ENCODE measurements around the gene EGFL7. TPM values are rescaled to one million over a fixed set of nuclear protein-coding genes. Genes with fewer than 3 reads are reported as not detected.

The EGFL7 gene
- total and polyA plus RNA-seq, 7 donors = 6.0 to 75.6 (median 43.4) TPM

DNA sequence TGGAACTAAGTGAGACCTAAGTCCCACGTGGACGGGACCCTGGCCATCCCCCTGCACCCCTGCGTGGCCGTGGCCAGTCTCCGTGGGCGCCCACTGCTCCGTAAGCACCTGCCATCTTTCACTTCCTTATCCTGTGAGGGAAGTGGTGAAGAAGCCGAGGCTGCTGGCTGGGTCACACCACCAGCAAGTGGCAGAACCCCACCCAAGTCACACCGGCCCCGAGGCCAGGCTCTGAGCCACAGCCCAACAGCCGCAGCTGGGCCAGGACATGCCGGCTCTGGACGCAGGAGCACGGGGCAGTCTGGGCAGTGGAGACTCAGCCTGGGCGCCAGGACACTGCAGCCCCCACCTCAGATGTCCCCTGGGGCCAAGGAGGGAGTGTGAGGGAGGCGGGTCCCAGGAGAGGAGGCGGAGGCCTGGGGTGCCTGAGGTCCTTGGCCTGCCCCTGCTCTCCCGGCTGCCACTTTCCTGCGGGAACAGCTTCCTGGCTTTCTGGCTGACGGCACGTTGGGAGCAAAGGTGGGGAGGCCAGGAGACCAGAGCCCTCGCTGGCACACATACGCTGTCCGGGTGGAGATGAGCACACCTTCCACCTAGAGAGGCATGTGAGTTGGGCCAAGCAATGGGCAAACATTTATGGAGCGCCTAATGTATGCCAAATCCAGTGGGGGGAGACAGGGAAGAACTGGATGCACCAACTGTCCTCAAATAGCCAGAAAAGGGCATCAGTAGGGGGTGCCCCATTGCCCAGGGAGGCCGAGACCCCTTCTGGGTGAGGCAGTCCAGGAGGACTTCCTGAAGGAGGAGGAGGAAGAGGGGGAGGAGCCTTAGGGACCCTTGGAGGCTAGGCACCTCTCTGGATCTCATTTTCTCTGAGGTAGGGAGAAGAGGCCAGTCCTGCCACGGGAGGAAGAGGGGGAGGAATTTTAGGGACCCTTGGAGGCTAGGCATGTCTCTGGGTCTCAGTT is 43.9 kb upstream of the EGFL7 start:
- no peaks in the 10 kb centered on the region for H3K36me3 ChIP-seq
- H3K4me3 ChIP-seq = no peak overlapping the region
- no peak for DNase-seq
- H3K9me3 ChIP-seq = no peaks in the 10 kb centered on the region
- TF ChIP-seq EP300 (IDR thresholded peaks at IDR 0.05) = no peak
- H3K27ac ChIP-seq = peak overlapping the region in 1 of 4 donors; percentile 28
- H3K4me1 ChIP-seq = peaks cover 0 to 21% (median 9%) of the 10 kb centered on the region in 4 donors
- intact Hi-C loops (cut with DNase I) = no loop called here
- no peaks in the 10 kb centered on the region for H3K27me3 ChIP-seq
- WGBS, 2 donors = 35 to 54% methylated on average over 27 of the region's 27 CpGs

DNA sequence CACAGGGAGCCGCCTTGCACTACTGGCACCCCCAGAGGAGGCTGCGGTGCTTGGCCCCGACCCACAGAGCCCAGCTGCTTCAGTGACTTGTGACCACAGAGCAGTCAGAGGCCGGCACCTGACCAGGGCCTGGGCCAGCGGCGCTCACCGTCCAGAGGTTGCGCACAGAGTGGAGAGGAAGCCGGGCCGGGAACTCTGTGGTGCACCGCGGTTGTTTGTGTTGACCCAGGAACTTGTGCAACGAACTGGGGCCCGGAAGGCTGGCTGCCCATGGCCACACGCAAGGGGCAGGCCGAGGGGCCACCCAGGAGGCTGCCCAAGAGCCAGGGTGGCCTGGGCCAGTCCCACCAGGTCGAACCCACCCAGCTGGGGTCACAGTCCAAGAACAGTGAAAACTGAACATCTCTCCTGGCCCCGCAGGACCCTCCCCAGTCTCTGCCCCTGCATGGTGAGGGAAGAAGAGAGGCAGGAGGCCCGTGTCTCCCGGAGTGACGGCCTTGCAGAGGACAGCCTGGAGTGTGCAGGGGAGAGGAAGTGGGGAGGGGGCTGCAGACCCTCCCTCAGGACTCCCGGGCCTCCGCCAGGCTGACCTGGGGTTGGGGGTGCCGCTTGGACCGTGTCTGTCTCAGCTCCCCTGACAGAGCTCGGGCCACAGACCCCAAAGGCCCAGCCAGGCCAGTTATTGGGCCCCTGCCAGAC is 42.8 kb upstream of the EGFL7 start:
- WGBS, 2 donors = 60 to 77% methylated on average over 26 of the region's 26 CpGs
- no peaks in the 10 kb centered on the region for H3K9me3 ChIP-seq
- no peak for TF ChIP-seq POLR2A (IDR thresholded peaks at IDR 0.05)
- no peak for TF ChIP-seq EP300 (IDR thresholded peaks at IDR 0.05)
- TF ChIP-seq CTCF (IDR thresholded peaks at IDR 0.05) = no peak
- no peak for TF ChIP-seq POLR2AphosphoS5 (IDR thresholded peaks at IDR 0.05)
- H3K36me3 ChIP-seq = no peaks in the 10 kb centered on the region
- intact Hi-C loops (cut with DNase I) = no loop called here
- H3K4me3 ChIP-seq = no peak overlapping the region
- DNase-seq = peak; percentile 86
- peaks cover 0 to 21% (median 13%) of the 10 kb centered on the region in 4 donors for H3K4me1 ChIP-seq
- peak overlapping the region in 1 of 4 donors; percentile 28 for H3K27ac ChIP-seq
- H3K27me3 ChIP-seq = no peaks in the 10 kb centered on the region

DNA sequence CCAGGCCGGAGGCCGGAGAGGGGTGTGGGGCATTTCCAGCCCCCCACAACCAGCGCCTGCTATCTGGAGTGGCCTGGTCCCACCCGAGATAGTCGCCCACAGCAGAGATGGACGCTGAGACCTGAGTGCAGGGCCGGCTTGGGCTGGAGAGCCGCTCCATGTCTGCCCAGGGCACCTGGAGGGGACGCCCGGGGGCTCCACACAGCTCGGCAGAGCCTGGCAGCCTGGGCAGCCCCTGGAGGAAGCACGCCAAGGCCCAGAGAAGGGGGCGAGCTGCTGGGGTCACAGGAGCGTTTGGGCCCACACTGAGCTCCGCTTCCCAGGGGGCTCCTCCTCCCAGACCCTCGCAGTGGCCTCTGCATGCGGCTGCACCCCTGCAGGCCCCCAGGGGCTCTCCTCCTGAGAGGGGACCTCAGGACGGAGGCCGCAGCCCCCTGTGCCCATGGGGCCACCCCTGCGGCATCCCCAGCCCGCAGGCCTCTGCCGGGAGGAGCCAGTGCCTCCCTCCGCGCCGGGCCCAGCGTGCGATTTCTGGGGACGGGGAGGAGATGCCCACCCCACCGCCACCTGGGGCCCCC is 42.2 kb upstream of the EGFL7 start:
- no peaks in the 10 kb centered on the region for H3K27me3 ChIP-seq
- no peaks in the 10 kb centered on the region for H3K36me3 ChIP-seq
- H3K27ac ChIP-seq = peak overlapping the region in 1 of 4 donors; percentile 28
- TF ChIP-seq POLR2A (IDR thresholded peaks at IDR 0.05) = no peak
- no peak for TF ChIP-seq POLR2AphosphoS5 (IDR thresholded peaks at IDR 0.05)
- no peak for TF ChIP-seq EP300 (IDR thresholded peaks at IDR 0.05)
- TF ChIP-seq CTCF (IDR thresholded peaks at IDR 0.05) = no peak
- WGBS, 2 donors = 95 to 96% methylated on average over 29 of the region's 29 CpGs
- no peak overlapping the region for H3K4me3 ChIP-seq
- H3K4me1 ChIP-seq = peaks cover 0 to 22% (median 15%) of the 10 kb centered on the region in 4 donors
- intact Hi-C loops (cut with DNase I) = no loop called here
- no peaks in the 10 kb centered on the region for H3K9me3 ChIP-seq
- no peak for DNase-seq

DNA sequence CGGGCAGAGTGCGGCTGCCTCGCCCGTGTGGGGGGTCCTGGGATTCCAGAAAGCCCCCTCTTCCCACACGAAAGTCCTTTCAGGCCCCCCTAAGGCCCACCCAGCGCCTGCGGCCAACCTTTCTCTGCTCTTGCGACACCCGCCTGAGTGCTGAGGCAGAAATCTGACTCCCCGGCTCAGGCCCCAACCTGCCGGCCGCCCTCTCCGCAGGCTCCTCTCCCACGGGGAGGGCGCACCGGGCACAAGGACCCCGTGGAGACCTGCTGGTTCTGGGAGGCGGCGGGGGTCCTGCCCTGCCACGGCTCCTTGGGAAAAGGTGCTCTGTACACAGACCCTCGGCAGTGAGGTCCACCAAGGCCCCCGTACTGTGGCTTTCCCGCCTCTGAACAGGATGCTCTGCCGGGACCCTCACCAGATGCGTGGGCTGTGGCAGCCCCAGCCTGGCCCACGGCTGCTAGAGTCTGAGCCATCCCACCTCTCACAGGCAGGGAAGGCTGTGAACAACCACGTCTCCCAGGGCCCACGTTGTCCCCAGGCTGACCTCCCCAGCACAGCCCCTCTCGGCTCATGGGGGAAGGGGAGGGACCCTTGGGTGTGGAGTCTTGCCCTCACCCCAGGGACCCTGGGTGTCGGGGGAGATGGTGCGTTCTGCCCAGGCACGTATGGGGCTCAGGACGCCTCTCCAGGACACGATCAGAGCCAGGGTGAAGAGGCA is 41.5 kb upstream of the EGFL7 start:
- TF ChIP-seq CTCF (IDR thresholded peaks at IDR 0.05) = no peak
- no peak for TF ChIP-seq POLR2AphosphoS5 (IDR thresholded peaks at IDR 0.05)
- no peak for TF ChIP-seq POLR2A (IDR thresholded peaks at IDR 0.05)
- no peak for TF ChIP-seq EP300 (IDR thresholded peaks at IDR 0.05)
- peaks cover 0 to 28% (median 21%) of the 10 kb centered on the region in 4 donors for H3K4me1 ChIP-seq
- no peak overlapping the region for H3K27ac ChIP-seq
- no peaks in the 10 kb centered on the region for H3K36me3 ChIP-seq
- no peaks in the 10 kb centered on the region for H3K27me3 ChIP-seq
- WGBS, 2 donors = 76 to 87% methylated on average over 34 of the region's 34 CpGs
- no peak for DNase-seq
- H3K4me3 ChIP-seq = no peak overlapping the region
- intact Hi-C loops (cut with DNase I) = no loop called here
- no peaks in the 10 kb centered on the region for H3K9me3 ChIP-seq

All from sigmoid colon (tissue), 7 donors.